Measurements from ENCODE around the gene KLHL29. TPM values are rescaled to one million over a fixed set of nuclear protein-coding genes. Genes with fewer than 3 reads are reported as not detected.

Gene KLHL29
- total RNA-seq, 4 donors from 2014 or later = 10.1 to 27.3 (median 15.7) TPM

DNA sequence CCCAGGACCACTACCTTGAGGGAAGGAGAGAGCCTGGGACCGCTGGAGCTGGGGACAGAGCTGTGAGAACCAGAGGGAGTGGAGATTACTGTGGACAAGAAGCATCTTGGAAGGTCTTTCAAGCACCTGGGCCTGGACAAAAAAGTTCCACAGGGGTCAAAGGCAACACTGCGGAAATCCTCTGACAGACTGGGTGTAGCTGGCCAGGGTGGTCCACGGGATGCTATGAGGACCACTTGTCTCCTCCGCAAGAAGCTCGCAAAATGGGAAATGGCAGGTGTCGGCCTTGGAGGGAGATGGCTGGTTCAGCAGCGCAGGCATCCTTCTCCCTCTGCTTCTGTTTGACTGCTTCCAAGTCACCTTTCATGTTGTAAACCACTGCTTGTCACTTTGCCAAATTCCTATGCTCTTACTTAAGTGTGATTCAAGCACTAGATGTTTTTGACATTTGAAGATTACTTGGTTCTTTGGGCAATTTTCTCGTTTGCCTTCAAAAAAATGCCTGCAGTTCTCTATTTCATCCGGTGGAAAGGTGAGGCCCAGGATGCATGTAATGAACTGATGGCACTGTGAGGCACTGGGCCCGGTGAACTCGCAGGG, 27.7 kb downstream of the KLHL29 start:
- WGBS, 2 donors = 84 to 87% methylated on average over 11 of the region's 11 CpGs
- TF ChIP-seq POLR2A (IDR thresholded peaks at IDR 0.05) = no peak
- TF ChIP-seq, protein P1, sequence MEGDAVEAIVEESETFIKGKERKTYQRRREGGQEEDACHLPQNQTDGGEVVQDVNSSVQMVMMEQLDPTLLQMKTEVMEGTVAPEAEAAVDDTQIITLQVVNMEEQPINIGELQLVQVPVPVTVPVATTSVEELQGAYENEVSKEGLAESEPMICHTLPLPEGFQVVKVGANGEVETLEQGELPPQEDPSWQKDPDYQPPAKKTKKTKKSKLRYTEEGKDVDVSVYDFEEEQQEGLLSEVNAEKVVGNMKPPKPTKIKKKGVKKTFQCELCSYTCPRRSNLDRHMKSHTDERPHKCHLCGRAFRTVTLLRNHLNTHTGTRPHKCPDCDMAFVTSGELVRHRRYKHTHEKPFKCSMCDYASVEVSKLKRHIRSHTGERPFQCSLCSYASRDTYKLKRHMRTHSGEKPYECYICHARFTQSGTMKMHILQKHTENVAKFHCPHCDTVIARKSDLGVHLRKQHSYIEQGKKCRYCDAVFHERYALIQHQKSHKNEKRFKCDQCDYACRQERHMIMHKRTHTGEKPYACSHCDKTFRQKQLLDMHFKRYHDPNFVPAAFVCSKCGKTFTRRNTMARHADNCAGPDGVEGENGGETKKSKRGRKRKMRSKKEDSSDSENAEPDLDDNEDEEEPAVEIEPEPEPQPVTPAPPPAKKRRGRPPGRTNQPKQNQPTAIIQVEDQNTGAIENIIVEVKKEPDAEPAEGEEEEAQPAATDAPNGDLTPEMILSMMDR (IDR thresholded peaks at IDR 0.05) = no peak
- intact Hi-C loops (cut with DNase I; ENCODE audit: low total_unique reads) = no loop called here
- peak in 1 of 2 donors; percentile 65 for DNase-seq (ENCODE audit: low spot score in 2 of 2)
- H3K4me3 ChIP-seq (ENCODE audit: low read depth, poor library complexity, severe bottlenecking) = no peak overlapping the region

GRCh38 chr2:23413641-23414040, 28.7 kb downstream of the KLHL29 start:
- intact Hi-C loops (cut with DNase I; ENCODE audit: low total_unique reads) = no loop called here
- WGBS, 2 donors = 92 to 94% methylated on average over 8 of the region's 8 CpGs

DNA sequence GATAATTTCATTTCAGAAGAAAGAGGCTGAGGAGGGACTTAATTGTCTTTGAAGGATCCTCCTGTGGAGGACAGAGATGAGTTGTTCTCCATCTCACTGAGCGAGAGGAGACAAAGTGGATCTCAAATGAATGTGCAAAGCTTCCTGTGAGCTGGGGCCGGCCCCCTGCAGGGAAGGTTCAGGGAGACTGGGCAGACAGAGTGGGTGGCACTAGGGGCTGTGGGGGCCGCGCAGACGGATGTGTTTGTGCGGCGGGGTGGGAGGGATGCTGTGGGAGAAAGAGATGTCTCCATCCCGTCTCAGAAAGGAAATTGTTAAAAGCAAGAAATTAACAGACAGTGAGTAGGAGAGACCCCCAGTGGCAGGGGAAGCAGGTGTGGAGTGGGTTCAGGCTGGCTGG, 29.1 kb downstream of the KLHL29 start:
- H3K4me3 ChIP-seq (ENCODE audit: low read depth, poor library complexity, severe bottlenecking) = no peak overlapping the region
- TF ChIP-seq, protein P1 (IDR thresholded peaks at IDR 0.05) = no peak
- no peak for TF ChIP-seq POLR2A (IDR thresholded peaks at IDR 0.05)
- peak in 1 of 2 donors; percentile 79 for DNase-seq (ENCODE audit: low spot score in 2 of 2)
- intact Hi-C loops (cut with DNase I; ENCODE audit: low total_unique reads) = no loop called here
- 93% methylated on average over 8 of the region's 8 CpGs for WGBS, 2 donors

More at GRCh38 chr2:23413641-23414040, 28.7 kb downstream of the KLHL29 start:
- peak in 1 of 2 donors; percentile 59 for DNase-seq (ENCODE audit: low spot score in 2 of 2)
- TF ChIP-seq, protein P1 (IDR thresholded peaks at IDR 0.05) = no peak
- no peak for TF ChIP-seq POLR2A (IDR thresholded peaks at IDR 0.05)
- no peak overlapping the region for H3K4me3 ChIP-seq (ENCODE audit: low read depth, poor library complexity, severe bottlenecking)

GRCh38 chr2:23414871-23415270, 29.9 kb downstream of the KLHL29 start:
- WGBS, 2 donors = 94 to 98% methylated on average over 4 of the region's 4 CpGs
- TF ChIP-seq, protein P1 (IDR thresholded peaks at IDR 0.05) = no peak
- no peak overlapping the region for H3K4me3 ChIP-seq (ENCODE audit: low read depth, poor library complexity, severe bottlenecking)
- peak in 1 of 2 donors; percentile 42 for DNase-seq (ENCODE audit: low spot score in 2 of 2)
- intact Hi-C loops (cut with DNase I; ENCODE audit: low total_unique reads) = no loop called here

DNA sequence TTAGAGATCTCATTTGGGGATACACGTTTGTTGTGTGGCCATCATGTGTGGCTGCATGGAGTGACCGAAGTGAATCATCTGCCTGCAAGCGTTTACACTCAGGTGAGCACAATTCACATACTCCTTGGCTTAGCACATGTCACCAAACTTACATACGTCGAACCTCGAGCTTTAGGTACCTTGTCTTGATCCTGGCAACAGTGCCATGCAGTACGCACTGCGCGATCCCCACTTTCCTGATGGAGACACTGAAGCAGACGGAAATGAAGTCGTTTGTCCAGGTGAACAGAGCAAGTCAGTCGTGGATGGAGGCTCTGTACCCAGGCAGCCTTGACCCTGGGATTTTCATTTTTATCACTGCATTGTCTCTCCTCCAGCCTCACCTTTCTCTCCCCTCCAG, 32.3 kb downstream of the KLHL29 start:
- TF ChIP-seq POLR2A (IDR thresholded peaks at IDR 0.05) = no peak
- TF ChIP-seq, protein P1 (IDR thresholded peaks at IDR 0.05) = no peak
- WGBS, 2 donors = 90 to 93% methylated on average over 12 of the region's 12 CpGs
- intact Hi-C loops (cut with DNase I; ENCODE audit: low total_unique reads) = no loop called here
- H3K4me3 ChIP-seq (ENCODE audit: low read depth, poor library complexity, severe bottlenecking) = no peak overlapping the region
- peak in 1 of 2 donors; percentile 70 for DNase-seq (ENCODE audit: low spot score in 2 of 2)

- WGBS, 2 donors = 92 to 96% methylated on average over 5 of the region's 5 CpGs
- DNase-seq (ENCODE audit: low spot score in 2 of 2) = peak in 1 of 2 donors; percentile 64
- intact Hi-C loops (cut with DNase I; ENCODE audit: low total_unique reads) = no loop called here
- TF ChIP-seq POLR2A (IDR thresholded peaks at IDR 0.05) = no peak
- TF ChIP-seq, protein P1 (IDR thresholded peaks at IDR 0.05) = no peak
- no peak overlapping the region for H3K4me3 ChIP-seq (ENCODE audit: low read depth, poor library complexity, severe bottlenecking)
Observed at GRCh38 chr2:23418056-23418455, 33.1 kb downstream of the KLHL29 start.
